ENCODE results near the gene PTPRG.
A peak's percentile ranks its signal among the peaks of the same experiment; 100 is the strongest.
"Not testable (repeated sequence)": the region's sequence is repeated elsewhere in the genome, so short reads cannot be mapped to it uniquely, and the experiment has no call there.

The PTPRG gene

GRCh38 chr3:62038798-62039197, 477.4 kb downstream of the PTPRG start:
- not testable (repeated sequence) for DNase-seq

DNA sequence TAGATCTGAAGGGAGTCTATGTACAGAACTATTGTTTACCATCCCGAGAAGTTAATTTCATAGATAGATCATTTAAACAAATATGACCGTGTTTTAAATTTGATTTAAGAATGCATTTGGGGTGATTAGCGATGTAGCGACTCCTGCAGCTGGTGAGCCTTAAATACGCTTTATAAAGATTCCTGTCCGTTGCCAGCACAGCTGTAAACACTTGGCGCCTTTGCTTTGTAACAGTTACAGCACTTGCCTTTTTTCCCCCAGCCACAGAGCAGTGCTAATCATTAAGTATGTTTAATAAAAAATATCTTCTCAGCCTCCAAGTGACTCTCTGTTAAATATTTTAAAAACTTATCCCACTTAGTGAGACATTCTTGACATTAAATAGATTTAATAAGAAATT, 478.2 kb downstream of the PTPRG start:
- DNase-seq = no peak

- DNase-seq = no peak
Observed at GRCh38 chr3:62041681-62042080, 480.3 kb downstream of the PTPRG start.

DNA sequence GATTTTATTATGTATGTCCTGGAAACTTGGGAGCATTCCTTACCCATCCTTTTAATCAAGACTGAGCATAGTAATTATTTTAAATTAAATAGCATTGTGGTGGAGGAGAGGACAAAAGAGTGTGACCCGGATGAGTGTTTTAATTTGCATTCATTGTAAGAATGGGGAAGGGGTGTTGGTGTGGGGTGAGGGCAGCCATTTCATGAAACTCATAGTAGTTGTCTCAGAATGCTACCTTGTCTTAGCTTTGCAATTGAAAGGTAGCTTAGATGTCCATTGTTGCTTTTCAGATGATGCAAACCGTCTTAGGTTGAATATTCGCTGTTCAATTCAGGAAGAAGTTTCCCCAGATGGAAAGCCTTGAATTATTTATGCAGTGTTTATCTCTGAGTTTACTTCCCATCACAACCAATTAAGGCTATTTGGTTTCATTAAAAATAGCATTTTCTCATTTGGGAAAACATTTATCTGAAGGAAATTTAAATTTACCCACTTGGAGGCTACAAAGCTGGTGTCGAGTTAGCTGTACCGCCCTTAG, 483.6 kb downstream of the PTPRG start:
- DNase-seq = no peak

DNA sequence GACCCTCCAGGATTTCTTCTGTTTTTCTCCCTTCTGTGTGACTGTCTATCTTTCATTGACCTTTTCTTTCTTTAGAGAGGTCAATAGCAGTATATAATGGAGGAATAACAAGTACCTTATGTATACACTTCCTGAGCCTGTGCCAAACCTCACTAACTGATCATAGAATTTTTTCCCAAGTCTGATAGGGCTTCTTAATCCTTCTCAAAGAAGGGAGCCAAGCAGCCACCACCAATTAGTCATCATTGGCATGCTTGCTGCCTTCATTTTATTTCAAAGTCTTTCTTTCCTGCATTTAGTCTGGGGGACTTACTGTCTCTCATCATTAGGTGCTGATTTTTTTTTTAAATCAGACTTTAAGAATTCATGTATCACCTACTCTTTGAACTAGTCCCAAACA, 485.0 kb downstream of the PTPRG start:
- no peak for DNase-seq

DNA sequence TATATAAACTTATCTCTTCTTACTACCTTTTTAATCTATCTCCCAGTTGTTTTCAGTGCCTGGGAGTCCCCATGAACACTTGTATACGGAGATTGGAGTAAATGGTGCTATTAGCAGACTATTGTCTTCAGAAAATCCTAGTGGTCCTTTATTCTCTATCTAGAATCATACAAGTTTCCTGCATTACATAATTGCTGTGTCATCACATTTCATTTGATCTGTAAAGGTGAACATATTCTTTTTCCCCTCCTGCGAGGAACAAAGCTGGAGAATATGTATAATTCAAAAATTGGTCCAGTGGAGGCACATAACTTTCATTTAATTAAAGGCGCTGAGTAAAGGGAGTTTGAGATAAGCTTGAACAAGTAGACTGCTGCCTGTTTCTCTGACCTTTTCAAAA, 487.2 kb downstream of the PTPRG start:
- DNase-seq = no peak

DNA sequence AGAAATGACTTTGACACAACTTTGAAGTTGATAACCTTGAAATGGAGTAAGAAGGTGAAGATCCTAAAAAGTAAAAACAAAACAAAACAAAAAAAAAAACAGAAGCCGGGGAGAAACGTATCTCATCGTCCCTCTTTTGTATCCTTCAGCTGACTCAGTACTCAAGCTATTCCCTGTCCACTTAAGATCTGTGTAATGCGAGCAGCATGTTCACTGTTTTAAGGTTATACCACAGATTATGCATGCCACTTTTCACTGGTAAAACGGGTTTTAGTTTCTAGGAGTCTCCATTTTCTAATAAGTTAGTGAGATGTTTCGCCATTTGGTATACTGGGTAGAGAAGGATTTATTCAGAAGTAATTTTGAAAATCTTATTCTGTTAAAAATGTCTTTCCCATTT, 487.7 kb downstream of the PTPRG start:
- no peak for DNase-seq

GRCh38 chr3:62051506-62051905, 490.1 kb downstream of the PTPRG start:
- peak; percentile 6 for DNase-seq

- DNase-seq = no peak
Observed at GRCh38 chr3:62052331-62052730, 491.0 kb downstream of the PTPRG start.

GRCh38 chr3:62056658-62057057, 495.3 kb downstream of the PTPRG start:
- no peak for DNase-seq

GRCh38 chr3:62057339-62058047, 496.1 kb downstream of the PTPRG start:
- no peak for DNase-seq

- no peak for DNase-seq
Observed at GRCh38 chr3:62065985-62066693, 504.8 kb downstream of the PTPRG start.

DNA sequence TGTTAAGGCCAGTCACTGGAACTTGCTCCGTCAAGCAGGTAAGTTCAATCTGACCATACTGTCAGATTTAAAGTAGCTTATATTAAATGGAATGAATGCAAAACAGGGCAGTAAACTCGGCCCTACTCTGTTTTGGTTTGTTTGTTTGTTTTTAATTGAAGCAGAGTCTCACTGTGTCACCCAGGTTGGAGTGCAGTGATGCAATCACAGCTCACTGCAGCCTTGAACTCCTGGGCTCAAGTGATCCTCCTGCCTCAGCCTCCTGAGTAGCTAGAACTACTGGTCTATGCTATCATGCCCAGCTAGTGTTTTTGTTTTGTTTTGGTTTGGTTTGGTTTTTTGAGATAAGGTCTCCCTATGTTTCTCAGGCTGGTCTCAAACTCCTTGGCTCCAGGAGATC, 507.0 kb downstream of the PTPRG start:
- DNase-seq = no peak

GRCh38 chr3:62070891-62071290, 509.5 kb downstream of the PTPRG start:
- DNase-seq = no peak

DNA sequence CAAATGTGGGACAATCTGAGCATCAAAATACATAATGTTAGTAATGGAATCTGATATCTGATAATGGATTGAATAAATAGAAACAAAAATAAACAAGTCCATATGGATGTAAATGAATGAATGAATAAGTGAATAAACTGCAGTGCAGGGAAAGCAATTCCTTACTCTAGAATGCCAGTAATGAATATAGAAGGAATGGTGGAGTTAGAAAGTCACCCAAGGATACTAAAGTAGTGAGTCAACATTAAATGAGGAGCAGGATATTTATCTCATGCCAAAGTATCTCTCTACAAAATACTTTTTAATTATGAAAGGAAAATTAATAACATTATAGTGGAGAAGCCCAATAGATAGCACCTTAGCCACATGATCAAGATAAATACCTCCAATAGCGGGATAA, 511.7 kb downstream of the PTPRG start:
- DNase-seq = no peak

DNA sequence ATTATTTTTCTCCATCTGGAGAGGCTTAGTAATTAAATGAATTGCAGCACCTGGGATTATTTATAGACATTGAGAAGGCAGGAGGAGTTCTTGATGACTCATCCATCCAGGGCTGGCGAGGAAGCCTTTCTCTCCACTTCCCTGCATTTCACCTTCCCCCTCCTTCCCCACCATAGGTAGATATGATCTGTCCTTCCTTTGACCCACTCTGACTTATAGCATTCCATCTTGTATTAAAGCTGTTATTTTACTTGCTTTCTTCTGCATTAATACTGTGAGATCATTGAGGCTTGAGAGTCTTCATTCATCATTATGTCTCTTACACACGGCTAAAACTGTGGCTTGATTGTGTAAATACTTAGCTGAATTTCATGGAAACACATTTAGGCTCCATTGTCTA, 523.2 kb downstream of the PTPRG start:
- DNase-seq = peak; percentile 7

DNA sequence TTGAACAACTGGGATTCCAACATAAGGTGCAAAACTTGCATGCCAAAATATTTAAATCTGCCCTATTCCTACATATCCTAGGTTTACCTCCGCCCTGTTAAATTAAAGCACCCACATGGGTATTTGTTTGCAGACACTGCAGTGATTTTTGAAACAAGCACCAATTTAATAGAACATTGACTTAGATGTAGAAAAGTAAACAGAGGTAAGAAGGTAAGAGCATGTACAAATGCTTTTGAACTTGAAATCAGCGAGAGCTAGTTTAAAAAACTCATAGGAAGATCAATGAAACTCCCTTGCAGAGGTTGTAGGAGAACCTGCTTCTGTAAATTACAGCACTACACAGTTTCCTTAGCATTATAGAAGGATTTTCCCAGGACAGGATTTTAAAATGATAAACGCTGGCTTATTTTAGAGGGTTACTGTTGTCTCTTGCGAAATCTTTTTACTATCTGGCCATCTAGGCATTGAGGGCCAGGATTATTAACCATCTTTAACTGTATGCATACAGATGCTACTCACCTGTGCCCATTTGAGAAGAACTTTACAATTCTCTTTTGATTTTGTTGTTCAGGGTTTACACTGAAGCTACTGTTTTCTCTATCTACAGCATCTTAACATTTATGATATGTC, 527.2 kb downstream of the PTPRG start:
- DNase-seq = no peak

GRCh38 chr3:62090066-62090465, 528.7 kb downstream of the PTPRG start:
- DNase-seq = no peak

- DNase-seq = no peak
Observed at GRCh38 chr3:62090519-62090918, 529.1 kb downstream of the PTPRG start.

DNA sequence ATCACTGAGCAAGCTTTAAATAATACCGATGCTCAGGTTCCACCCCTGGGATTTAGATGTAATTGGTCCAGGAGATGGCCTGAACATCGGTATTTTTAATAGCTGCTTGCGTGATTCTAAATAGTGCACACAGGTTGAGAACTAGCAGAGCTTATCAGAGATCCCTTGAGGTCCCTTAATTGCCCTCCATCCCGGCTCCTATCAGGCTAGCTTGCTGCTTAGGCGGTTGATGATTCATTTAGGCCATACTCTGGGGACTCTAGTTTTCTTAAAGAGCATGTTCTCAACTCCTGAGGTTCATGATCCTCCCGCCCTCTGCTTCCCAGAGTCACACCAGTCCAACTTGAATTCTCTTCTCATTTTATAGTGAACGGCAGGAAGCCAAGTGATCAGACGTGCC, 531.7 kb downstream of the PTPRG start:
- no peak for DNase-seq

- DNase-seq = no peak
Observed at GRCh38 chr3:62094461-62094860, 533.1 kb downstream of the PTPRG start.

GRCh38 chr3:62095080-62095479, 533.7 kb downstream of the PTPRG start:
- DNase-seq = no peak

DNA sequence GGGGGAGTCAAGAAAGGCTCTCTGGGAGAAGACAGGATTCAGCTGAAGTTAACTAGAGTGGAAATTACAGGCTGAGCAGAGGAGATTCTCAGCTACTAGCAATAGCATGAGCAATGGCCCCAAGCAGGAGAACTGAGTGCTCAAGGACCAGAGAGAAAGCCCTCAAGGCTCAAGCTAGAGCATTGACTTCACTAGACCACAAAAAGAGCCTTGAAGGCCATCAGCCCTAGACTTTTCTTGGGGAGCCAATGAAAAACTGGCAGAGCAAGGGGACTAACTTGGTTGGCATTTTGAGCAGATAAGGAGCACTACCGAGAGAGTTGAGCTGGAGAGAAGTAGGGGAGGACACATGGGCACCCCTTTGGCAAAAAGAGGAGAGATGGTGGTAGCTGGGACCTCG, 534.4 kb downstream of the PTPRG start:
- no peak for DNase-seq

DNA sequence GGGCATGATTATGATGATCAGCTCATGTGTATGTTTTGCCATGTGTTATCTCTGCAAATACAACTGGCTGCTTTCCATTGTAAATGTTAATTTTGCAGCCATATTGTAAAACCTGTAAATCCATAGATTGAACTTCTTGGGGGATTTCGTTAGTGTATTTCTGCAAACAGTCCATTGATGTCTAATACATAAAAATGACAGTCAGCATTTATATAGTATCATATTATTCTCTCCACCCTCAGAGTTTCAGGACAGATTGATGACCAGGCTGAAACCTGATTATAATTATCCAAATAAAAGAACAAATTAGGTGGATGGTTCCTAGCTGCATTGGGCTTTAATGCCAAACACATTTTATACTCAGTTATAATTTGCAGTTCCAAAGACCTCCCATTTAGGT, 535.1 kb downstream of the PTPRG start:
- DNase-seq = no peak

Measured in NCI-H510A treated with DMSO at 0.1 percent for 48 hours (cell line).